ENCODE measurements around the gene CTPS1.

CTPS1 gene

DNA sequence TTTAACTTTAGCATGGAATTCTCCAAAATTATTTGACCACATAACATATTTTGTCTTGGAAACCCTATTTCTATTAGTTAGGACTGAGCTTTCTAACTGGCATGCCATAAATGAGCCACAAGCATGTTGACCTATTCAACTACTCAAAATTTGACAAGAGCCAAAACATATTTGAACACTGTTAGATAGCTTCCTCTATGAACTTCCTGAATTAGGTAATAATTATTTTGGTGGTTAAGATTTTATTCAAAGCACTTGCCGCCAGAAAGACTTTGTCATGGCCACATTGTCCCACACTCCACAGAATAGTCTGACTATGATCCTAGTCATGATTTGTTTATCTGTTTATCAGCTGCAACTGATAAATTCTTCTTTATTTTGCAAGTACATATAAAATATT is 23.1 kb upstream of the CTPS1 start:
- no peak overlapping the region for H3K4me3 ChIP-seq (replicated peaks; ENCODE audit: insufficient read depth, low read length)
- DNase-seq (ENCODE audit: low read depth in 1 of 2, low spot score in 1 of 2): no peak
- H3K27me3 ChIP-seq (ENCODE audit: insufficient read depth, poor library complexity, severe bottlenecking): no peaks in the 10 kb centered on the region
- no peak overlapping the region for H3K27ac ChIP-seq (replicated peaks)
- TF ChIP-seq, protein P1, sequence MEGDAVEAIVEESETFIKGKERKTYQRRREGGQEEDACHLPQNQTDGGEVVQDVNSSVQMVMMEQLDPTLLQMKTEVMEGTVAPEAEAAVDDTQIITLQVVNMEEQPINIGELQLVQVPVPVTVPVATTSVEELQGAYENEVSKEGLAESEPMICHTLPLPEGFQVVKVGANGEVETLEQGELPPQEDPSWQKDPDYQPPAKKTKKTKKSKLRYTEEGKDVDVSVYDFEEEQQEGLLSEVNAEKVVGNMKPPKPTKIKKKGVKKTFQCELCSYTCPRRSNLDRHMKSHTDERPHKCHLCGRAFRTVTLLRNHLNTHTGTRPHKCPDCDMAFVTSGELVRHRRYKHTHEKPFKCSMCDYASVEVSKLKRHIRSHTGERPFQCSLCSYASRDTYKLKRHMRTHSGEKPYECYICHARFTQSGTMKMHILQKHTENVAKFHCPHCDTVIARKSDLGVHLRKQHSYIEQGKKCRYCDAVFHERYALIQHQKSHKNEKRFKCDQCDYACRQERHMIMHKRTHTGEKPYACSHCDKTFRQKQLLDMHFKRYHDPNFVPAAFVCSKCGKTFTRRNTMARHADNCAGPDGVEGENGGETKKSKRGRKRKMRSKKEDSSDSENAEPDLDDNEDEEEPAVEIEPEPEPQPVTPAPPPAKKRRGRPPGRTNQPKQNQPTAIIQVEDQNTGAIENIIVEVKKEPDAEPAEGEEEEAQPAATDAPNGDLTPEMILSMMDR (IDR thresholded peaks at IDR 0.05; ENCODE audit: insufficient read depth, low read length): no peak
- no peak for TF ChIP-seq GABPA (IDR thresholded peaks at IDR 0.05; ENCODE audit: low read depth)
- no peak for TF ChIP-seq POLR2AphosphoS5 (IDR thresholded peaks at IDR 0.05; ENCODE audit: low read depth)
- no peak for TF ChIP-seq SPI1 (IDR thresholded peaks at IDR 0.05; ENCODE audit: borderline replicate concordance, low read depth)
- TF ChIP-seq, protein P2, sequence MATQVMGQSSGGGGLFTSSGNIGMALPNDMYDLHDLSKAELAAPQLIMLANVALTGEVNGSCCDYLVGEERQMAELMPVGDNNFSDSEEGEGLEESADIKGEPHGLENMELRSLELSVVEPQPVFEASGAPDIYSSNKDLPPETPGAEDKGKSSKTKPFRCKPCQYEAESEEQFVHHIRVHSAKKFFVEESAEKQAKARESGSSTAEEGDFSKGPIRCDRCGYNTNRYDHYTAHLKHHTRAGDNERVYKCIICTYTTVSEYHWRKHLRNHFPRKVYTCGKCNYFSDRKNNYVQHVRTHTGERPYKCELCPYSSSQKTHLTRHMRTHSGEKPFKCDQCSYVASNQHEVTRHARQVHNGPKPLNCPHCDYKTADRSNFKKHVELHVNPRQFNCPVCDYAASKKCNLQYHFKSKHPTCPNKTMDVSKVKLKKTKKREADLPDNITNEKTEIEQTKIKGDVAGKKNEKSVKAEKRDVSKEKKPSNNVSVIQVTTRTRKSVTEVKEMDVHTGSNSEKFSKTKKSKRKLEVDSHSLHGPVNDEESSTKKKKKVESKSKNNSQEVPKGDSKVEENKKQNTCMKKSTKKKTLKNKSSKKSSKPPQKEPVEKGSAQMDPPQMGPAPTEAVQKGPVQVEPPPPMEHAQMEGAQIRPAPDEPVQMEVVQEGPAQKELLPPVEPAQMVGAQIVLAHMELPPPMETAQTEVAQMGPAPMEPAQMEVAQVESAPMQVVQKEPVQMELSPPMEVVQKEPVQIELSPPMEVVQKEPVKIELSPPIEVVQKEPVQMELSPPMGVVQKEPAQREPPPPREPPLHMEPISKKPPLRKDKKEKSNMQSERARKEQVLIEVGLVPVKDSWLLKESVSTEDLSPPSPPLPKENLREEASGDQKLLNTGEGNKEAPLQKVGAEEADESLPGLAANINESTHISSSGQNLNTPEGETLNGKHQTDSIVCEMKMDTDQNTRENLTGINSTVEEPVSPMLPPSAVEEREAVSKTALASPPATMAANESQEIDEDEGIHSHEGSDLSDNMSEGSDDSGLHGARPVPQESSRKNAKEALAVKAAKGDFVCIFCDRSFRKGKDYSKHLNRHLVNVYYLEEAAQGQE (IDR thresholded peaks at IDR 0.05; ENCODE audit: insufficient replicate concordance, low read depth): no peak

DNA sequence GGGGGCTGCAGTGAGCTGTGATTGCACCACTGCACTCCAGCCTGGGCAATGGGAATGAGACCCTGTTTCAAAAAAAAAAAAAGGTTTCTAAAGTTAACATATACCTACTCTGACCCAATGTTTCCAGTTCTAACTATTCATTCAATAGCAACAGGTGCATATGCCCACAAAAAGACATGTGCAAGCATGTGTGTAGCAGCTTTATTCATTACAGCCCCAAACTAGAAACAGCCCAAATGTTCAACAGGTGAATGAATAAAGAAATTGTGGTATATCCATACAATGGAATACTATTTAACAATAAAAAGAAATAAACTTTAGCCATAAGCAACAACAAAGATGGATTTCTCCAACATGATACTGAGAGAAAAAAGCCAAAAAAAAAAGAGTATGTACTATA is 21.3 kb upstream of the CTPS1 start:
- TF ChIP-seq, protein P1 (IDR thresholded peaks at IDR 0.05; ENCODE audit: insufficient read depth, low read length): no peak
- TF ChIP-seq SPI1 (IDR thresholded peaks at IDR 0.05; ENCODE audit: borderline replicate concordance, low read depth) (no peak), GABPA (IDR thresholded peaks at IDR 0.05; ENCODE audit: low read depth) (no peak)
- TF ChIP-seq, protein P2 (IDR thresholded peaks at IDR 0.05; ENCODE audit: insufficient replicate concordance, low read depth): no peak
- Histone ChIP-seq H3K27me3 (ENCODE audit: insufficient read depth, poor library complexity, severe bottlenecking) (no peaks in the 10 kb centered on the region), H3K27ac (replicated peaks) (no peak overlapping the region), H3K4me3 (replicated peaks; ENCODE audit: insufficient read depth, low read length) (no peak overlapping the region)
- DNase-seq (ENCODE audit: low read depth in 1 of 2, low spot score in 1 of 2): no peak

DNA sequence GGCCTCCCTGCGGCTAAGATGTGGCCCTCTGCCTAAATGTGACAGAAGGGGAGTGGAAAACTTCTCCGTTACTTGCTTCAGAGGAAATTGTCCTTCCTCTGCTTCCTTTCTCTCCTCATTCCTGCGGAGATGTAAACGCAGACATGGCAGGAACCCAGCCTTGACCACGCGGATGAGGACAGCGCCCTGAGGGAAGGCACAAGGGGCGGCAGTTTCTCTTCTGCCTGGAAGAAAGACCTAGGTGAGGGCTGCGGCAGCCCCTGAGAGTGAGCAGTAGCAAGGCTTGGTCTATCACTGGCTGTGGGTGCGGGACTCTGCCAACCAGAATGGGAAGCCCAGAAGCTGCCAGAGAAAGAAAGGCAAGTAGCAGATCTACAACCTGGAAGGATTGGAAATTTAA is 14.0 kb upstream of the CTPS1 start:
- no peak overlapping the region for H3K27ac ChIP-seq (replicated peaks)

More for the DNA sequence above, 14.0 kb upstream of the CTPS1 start:
- TF ChIP-seq, protein P1 (IDR thresholded peaks at IDR 0.05; ENCODE audit: insufficient read depth, low read length): no peak
- no peak for TF ChIP-seq POLR2AphosphoS5 (IDR thresholded peaks at IDR 0.05; ENCODE audit: low read depth)
- no peak for TF ChIP-seq GABPA (IDR thresholded peaks at IDR 0.05; ENCODE audit: low read depth)
- TF ChIP-seq, protein P2 (IDR thresholded peaks at IDR 0.05; ENCODE audit: insufficient replicate concordance, low read depth): no peak
- no peak for TF ChIP-seq SPI1 (IDR thresholded peaks at IDR 0.05; ENCODE audit: borderline replicate concordance, low read depth)
- Histone ChIP-seq H3K27me3 (ENCODE audit: insufficient read depth, poor library complexity, severe bottlenecking) (no peaks in the 10 kb centered on the region), H3K4me3 (replicated peaks; ENCODE audit: insufficient read depth, low read length) (no peak overlapping the region)
- DNase-seq (ENCODE audit: low read depth in 1 of 2, low spot score in 1 of 2): no peak

Data from HL-60 (cell line).